NCI-H1417 (cell line): ENCODE data around the gene TBC1D22A.
"Not testable (repeated sequence)": the region's sequence is repeated elsewhere in the genome, so short reads cannot be mapped to it uniquely, and the experiment has no call there.

Source experiments
- DNase-seq, 3 experiments: peaks; one replicate each; lab custom pipeline; 2025; lab: John Stamatoyannopoulos, UW

The TBC1D22A gene

DNA sequence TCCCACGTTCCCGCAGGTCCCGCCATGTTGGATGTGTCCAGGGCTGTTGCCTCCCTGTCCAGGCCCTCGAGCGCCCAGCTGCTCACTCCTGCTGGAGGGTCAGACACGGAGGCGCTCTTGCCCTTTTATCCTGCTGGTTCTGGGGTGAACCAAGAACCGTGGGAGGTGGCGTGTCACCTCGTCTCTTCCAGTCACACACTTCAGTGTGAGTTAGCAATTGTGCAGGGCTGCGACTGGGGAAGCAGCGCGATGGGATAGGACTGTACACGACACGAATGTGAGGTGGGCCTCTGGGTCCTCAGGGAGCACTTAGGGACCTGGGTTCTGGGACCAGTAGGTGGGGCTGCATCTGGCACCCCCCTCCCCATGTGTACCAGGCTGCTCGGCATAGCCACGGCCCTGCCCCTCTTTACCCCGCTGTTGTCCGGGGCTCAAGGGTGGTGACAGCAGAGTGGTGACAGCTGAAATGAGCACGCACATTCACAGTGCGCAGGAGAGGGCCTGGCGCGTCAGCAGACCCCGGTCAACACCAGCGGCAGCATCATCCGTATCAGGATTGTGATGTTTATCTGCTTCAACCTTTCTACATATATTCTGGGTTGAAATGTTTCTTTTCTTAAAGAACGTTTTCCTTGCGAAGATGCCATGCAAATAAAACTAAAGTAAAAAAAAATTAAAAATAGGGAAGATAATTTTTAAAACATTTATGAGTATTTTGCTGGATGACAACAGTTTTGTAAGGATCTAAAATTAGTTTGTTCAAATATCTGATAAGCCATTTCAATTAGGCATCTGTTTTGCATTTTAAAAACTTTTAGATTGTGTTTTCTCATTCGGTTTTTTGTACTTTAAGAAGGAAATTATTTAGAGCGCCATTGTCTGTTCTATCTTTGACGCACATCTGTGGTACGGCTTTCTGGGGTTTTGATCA lies 210.7 kb downstream of the TBC1D22A start:
- DNase-seq, result no peak

DNA sequence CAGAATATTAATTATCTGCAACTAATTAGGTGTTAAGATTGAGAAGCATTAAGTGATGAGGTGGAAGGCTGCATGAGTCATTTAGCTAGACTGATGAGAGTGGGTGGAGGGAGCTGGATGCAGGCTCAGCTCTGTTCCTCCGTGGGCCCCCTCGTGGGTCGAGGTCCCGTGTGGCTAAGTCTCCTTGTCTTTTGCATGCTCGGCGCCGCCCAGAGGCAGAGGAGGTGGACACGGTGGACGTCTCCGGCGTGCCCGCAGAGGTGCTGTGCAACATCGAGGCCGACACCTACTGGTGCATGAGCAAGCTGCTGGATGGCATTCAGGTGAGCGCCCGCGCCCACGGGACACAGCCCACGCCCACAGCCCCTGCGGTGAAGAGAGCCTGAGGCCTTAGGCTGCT lies 211.6 kb downstream of the TBC1D22A start:
- no peak for DNase-seq

DNA sequence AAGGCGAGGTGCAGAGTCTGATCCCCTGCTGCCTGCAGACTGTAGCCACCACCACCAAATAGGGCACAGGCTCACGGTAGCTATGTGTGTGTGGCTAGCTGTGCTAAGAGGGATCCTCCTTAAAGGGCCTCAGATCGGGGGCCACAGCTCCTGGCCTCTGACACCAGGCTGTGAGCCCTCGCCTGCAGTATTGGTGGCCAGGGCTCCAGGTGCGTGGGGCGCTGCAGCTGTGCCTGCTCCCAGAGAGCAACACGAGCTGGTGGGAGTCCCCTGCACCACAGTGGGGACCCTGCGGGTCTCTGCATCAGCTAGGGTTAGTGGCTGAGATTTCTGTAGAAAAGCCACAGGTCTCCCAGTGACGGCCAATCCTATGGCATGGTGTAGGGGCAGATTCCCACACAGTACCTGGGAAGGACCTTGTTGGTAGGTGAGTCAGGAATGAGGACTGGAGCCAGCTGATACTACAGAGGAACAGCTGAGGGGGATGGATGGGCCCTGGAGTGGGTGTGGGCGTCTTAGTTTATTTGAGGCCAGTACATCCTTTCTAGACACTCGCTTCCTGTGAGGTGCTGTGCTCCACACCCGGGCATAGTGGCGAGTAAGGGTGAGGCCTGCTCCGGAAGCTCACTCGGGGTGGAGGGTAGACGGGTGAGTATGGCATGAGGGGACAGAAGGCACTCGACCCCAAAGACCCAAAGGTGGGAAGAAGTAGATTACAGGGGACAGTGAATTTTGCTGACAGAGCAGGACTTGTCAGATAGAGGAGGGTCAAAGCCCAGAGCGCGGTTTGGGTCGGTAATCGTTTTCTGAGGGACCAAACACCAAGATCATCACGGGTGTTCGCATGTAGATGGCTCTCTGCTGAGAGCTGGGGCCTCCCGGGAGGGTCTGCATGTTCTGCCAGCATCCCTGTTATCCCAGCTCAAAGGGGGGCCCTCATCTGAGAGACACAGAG lies 212.5 kb downstream of the TBC1D22A start:
- DNase-seq, result no peak

DNA sequence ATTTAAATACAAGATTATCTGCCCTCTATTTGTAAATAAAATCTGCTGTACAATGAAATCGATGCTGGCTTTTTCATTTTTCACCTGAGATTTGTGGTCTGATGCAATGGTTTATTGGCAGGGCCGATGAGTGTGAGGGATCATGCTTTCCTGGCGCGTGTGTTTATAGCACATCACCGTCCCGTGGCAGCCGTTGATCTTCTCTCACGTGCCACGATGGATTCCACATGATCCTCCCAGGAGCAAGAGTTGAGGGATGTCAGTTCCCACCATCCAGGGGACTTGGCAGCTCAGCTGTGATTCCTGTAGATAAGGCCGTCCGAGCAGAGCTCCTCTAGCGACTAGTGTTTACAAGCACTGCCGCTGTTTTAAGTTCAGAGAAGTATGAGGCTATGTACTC lies 213.7 kb downstream of the TBC1D22A start:
- no peak for DNase-seq

DNA sequence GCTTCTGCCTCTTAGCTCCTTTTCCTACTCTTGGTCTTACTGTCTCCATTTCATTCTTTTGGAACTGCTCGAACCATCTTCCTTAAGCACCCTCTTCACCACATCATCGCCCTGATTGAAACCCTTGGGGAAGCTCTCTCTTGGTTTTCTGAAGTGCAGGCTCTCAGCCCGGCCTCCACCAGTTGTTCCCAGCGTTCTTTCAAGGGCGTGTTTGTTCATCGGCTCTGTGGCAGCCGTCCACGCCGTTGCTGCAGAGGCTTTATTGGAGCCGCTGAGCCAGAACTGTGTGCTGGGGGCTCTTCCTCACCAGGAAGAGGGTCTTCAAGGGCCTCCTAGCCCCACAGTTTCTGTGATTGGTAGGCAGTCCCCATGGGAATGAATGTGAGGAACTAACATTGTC lies 214.1 kb downstream of the TBC1D22A start:
- peak in 1 of 3 experiments; percentile 10 for DNase-seq

DNA sequence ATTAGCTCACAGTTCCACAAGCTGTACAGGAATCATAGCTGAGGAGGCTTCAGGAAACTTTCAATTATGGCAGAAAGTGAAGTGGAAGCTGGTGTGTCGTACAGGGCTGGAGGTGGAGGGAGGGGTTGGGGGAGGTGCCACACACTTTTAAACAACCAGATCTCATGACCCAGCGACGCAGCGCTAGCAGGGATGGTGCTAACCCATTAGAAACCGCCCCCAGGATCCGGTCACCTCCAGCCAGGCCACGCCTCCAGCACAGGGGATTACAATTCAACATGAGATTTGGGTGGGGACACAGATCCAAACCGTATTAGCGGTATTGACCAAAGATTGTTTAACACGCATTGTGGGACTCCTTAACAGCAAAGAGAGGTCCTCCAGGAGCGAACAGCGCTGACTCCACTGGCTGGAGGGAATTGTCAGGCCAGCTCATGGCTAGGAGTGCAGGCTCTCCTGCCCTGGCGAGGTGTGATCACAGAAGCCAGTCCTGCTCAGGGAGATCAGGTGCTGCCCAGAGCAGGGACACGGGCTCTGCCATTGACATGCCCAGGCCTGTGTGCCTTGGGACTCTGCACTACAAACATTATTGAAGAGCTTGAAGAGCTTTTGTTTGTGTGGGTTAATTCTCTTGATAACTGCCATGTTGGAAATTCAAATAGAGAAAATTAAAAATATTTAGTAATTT lies 215.3 kb downstream of the TBC1D22A start:
- peak in 1 of 3 experiments; percentile 34 for DNase-seq

DNA sequence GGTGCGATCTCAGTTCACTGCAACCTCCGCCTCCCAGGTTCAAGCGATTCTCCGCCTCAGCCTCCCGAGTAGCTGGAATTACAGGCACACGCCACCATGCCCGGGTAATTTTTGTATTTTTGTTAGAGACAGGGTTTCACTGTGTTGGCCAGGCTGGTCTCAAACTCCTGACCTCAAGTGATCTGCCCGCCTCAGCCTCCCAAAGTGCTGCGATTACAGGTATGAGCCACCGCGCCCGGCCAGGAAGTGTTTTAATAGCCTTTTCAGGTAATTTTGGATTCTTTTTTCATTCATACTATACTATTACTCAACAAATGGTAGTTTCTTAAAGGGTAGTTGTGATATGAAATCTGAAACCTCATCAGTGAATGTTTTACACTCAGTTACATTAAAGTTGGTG lies 216.2 kb downstream of the TBC1D22A start:
- not testable (repeated sequence) for DNase-seq

DNA sequence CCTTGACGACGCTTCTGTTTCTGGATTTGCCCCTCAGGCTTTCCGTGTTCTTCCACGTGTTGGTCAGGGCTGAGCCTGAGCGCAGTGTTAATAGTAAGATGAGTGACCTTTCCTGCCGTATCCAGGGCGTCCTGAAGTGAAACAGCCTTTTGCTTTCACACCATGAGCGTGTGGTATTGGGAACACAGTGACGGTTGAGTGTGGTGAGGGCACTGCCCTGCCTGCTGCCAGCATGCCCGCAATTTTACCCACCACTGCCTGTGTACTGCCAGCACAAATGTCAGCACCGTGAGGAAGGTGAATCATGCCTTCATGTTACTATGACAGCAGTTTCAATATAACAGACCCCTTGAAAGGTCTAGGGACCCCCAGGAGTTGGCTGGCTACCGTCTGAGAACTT lies 217.1 kb downstream of the TBC1D22A start:
- DNase-seq, result no peak

DNA sequence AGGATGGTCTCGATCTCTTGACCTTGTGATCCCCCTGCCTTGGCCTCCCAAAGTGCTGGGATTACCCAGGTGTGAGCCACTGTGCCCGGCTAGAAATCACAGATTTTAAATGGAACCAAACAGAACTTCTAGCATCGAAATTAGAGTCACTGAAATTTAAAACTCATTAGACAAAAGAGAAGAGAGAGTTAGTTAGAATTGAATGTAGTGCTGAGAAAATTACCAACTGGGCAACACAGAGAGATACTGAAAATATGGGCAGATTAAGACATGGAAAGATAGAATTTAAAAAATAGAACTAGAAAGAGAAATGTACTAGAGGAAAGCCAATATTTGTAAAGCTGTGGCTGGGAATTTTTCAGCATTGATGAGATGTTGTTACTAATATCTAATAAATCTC lies 217.9 kb downstream of the TBC1D22A start:
- no peak for DNase-seq

DNA sequence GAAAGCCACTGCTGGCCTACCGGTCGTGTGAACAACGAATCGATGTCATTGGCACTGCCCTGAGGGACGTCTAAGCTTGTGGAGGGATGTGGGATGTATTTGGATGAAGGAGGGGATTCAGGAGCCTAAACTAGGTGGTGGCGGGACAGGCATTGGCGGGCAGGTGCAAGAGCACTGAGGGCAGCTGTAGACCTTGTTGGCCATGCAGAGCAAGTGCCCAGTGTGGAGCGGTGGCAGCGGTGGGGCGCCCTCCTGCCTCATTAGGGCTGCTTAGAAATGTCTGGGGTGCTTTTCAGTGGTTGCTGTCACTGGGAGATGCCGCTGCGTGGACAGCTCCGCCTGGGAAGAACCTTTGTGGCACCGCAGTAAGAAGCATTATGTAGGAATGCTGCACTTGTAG lies 220.2 kb downstream of the TBC1D22A start:
- DNase-seq, result no peak

DNA sequence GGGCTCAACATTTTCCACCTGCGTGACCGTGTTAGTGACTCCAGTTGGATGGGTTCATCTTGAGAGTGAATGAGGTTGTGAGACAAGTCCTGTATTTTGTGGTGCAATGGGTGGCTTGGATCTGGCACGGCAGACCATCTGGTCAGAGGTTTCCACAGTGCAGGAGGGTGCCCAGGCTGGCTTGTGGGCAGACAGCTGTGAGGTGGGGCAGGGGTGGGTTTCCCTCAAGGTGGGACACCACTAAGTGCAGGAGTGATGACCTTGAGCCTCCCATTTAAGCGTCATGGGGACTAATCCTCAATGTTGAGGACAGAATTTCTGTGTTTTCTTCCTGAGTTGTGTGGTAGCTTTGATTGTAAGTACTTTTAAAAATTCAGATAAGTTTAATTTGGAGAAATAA lies 220.6 kb downstream of the TBC1D22A start:
- no peak for DNase-seq

DNA sequence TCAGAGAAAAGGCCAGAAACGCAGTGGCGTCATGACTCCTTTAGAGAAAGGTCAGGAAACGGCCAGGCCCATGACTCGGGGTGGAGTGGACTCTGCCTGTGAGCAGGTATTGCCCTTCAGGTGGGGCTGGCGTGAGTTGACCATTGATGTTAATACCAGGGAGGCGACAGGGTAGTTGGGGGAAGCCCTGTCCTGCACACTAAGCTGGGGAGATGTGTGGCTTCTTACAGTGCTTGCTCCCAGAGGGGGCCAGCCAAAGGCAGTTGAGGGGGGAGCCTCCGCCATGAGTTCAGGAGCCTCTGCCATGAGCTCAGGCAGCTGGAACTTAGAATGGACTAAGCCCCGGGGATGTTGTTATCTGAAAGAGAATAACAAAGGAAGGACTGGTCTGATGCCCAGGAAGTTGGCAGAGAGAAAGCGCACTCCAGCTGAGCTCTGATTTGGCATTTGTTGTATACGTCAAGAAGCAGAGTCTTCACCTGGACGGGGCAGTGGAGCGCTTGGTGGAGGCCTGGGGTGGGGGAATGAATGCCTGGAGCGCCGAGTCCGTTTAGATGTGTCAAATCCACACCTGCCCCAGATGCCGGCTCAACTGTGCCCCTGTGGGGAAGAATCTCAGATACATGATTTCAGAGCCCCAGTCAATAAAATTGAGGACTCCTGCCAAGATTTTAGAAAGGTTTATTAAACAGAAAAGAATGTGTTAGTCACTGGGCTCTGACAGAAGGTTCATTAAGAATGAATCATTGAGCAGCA lies 222.5 kb downstream of the TBC1D22A start:
- no peak for DNase-seq

DNA sequence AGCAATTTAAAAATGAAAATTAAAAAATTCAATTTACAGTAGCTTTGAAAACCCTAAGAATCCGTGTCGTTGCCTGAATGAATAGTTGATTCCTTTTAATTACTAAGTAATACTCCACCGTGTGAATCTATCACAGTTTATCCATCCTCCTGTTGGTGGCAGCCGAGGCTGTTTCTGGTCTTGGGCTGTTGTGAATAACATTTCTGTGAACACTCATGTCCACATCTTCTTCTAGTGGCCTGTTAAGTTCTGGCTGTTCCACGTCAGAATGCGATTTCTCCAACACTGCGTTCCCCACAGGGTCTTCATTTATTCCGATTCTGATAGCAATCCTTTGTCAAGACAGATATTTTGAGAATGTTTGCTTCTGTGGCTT lies 223.0 kb downstream of the TBC1D22A start:
- DNase-seq, result no peak

DNA sequence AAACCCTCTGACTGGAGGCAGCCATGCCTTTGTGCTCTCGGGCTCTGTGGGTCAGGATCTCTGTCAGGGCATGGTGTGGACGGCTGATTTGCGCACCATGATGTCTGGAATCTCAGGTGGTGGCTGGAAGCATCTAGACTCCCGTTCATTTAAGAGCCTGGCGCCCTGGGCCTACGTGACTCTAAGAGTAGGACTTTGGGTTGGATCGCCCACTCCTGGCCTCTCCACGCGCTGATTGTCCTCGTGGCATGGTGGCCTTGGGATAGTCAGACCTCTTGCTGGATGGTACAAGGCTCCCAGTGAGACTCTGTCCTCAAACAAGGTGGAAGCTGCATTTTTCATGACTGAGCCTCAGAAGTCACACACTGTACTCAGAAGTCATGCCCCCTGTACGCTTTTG lies 224.3 kb downstream of the TBC1D22A start:
- no peak for DNase-seq

DNA sequence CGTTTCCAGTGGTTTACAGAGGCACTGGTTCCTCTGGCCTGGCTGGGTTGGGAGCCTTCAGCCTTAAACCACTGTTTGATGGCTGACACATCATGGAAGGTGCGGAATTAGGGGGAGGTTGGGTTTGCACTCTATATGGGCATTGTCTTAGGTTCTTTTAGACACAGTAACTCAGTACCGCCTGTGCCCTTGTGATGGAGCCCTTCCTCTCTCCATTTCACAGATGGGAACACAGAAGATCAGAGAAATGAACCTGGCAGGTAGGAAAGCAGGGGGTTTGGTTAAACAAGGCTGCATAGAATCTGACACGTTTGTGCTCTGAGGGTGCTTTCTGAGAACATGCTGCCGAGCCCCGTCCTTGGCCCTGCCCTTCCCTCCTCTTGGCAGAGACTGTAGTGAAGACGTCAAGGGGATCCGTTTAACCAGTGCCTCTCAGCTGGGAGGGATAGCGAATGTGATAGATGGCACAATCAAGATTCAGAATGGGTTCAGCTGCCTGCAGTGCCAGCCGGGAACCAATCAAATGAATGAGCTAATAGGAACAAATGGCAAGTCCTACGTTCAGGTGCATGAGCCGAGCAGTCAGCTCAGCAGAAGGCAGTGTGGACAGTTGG lies 228.6 kb downstream of the TBC1D22A start:
- no peak for DNase-seq

DNA sequence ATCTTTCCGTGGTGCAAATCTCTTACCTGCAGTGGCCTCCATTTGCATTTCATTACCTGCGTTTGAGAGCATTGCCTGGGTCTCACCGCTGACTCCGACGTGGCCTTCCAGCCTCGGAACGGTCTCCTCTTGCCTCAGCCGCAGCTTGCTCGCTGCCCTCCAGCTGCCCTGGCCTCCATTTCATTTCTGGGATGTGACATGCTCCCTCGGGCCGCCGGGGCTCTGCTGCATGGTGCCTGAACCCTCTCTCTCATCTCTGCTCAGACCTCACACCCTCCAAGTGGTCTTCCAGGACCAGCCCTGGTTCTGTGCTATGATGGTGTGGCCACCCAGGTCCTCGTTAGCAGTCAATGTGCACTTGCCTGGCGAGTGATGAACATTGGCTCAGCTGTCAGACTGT lies 229.2 kb downstream of the TBC1D22A start:
- no peak for DNase-seq

DNA sequence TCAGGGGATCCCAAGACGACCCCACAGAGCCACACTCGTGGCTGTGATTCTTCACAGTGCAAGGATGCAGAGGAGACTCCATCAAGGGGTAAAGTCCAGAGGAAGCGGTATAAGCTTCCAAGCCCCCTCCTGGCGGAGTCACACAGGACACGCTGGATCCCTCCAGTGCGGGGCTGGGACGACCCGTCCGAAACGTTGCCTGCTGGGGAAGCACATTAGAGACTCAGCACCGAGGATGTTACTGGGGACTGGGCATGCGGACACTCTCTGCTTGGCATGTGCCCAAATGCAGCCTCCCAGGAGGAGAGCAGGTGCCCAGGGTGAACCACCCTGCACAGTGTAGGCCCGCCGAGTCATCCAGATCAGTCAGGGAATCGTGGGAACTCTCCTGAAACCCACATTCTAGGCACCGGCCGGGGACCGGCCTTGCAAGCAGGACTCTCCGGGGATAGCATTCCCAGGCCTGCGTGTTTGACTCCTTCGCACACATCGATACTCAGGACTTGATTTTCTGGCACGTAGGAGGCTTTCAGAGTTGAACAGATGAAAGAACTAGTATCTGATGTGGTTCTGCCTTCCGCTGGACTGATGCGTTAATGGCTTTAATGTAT lies 229.8 kb downstream of the TBC1D22A start:
- DNase-seq, result no peak

DNA sequence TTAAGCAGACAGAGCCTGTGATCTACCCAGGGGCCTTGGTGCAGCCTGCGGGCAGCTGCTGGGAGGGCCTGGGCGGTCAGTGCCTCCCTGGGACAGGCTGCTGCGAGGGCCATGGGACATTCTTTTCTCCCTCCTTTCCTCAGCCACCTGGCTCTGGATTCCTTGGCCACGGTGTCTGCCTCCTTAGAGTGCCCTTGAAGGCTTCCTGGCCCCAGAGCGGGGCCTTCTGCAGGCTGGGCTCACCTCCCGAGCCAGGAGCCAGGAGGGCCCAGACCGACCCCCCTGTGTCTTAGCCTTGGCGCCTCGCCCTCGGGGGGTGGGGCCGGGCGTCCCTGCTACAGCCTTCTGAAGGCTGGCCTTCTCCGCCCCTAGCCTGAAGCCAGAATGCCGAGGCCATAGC lies 231.2 kb downstream of the TBC1D22A start:
- no peak for DNase-seq

DNA sequence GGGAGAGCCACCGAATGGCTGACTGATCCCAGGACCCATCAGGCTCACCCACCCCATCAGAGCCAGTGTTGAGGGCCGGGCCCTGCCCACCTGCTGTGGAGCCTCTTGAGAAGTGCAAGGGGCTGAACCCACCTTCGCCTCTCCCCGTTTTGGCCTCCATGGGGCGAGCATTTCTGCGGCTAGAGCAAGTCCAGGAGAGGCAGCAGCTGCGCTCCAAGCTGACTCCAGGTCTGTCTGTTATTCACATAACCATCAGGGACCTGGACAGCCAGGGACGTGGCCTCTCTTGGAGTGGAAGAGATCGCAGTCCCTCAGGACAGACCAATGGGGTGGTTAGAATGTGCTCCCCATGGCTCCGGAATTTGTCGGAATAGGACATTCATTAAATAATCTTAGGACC lies 231.8 kb downstream of the TBC1D22A start:
- DNase-seq, result no peak

DNA sequence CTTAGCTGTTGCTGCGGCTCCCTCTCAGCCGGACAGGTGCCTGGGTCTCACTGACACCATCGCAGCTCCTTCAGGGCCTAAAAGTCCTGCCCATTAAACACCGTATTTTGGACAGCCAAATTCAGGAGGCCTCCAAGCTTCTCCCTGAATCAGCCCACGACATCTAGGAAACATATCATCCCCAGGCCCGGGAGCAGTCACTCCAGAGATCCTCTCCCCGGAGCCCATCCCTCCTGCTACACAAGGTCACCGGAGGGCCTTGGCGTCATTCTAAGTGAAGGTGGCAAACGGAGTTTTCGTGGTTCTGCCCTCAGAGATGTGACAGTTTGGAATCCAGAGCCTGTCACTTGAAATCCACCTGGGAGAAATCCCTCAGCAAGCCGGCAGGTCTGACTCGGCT lies 232.5 kb downstream of the TBC1D22A start:
- no peak for DNase-seq
